Amygdala (tissue), 56 donors: Measurements from ENCODE around the gene WBP1L.
A peak's percentile ranks its signal among the peaks of the same experiment; 100 is the strongest.
"Not testable (repeated sequence)": the region's sequence is repeated elsewhere in the genome, so short reads cannot be mapped to it uniquely, and the experiment has no call there.

Experiments used
- DNase-seq, 56 donors: peaks; one replicate each; lab custom pipeline; 2025; lab: John Stamatoyannopoulos, UW

WBP1L gene

DNA sequence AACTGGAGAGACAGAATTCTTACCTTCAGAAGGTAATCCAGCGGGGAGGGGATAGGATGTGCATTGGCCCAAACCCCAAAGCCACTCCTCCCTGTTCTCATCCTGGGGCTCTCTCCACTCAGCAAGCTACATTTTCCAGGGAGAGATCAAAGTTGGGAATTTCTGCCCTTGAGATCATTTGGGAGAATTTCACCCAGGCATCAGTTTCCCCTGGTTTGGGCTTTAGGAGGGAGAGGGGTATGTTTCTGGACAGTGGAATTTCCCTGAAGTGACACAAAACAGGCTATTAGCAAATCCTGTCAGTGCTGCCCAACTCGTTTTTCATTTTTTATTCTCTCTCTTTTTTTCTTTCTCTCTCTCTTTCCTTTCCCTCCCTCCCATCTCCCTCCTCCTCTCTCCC is 57.7 kb downstream of the WBP1L start:
- no peak for DNase-seq

GRCh38 chr10:102801978-102802377 is 58.2 kb downstream of the WBP1L start:
- DNase-seq: no peak

GRCh38 chr10:102802920-102803534 is 59.3 kb downstream of the WBP1L start:
- no peak for DNase-seq

DNA sequence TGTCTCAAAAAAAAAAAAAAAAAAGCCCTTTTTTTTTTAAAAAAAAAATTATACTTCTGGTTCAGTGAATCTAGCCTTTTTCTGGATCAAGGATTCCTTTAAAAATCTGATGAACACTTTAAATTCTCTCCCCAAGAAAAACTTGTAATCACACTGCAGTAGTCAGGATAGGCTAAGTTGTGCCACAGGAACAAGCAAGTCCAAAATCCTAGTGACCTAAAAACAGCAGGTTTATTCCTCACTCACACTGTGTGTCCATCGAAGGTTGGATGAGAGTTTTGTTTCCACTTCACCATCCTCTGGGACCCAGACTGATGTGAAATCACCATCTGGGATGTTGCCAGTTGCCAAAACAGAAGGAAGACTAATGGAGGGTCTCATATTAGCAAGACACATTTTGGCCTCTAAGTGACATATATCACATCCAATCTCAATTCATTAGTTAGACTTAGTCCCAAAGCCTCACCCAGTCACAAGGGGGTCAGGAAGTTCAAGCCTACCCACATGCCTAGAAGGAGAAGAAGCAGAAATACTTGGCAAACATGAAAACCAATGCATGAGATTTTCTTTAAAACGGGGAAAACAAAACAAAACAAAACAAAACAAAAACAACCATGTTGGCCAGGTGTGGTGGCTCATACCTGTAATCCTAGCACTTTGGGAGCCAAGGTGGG is 60.8 kb downstream of the WBP1L start:
- no peak for DNase-seq

- DNase-seq: no peak
Measured at GRCh38 chr10:102808380-102808779, 64.6 kb downstream of the WBP1L start.

GRCh38 chr10:102811346-102811745 is 67.6 kb downstream of the WBP1L start:
- no peak for DNase-seq

DNA sequence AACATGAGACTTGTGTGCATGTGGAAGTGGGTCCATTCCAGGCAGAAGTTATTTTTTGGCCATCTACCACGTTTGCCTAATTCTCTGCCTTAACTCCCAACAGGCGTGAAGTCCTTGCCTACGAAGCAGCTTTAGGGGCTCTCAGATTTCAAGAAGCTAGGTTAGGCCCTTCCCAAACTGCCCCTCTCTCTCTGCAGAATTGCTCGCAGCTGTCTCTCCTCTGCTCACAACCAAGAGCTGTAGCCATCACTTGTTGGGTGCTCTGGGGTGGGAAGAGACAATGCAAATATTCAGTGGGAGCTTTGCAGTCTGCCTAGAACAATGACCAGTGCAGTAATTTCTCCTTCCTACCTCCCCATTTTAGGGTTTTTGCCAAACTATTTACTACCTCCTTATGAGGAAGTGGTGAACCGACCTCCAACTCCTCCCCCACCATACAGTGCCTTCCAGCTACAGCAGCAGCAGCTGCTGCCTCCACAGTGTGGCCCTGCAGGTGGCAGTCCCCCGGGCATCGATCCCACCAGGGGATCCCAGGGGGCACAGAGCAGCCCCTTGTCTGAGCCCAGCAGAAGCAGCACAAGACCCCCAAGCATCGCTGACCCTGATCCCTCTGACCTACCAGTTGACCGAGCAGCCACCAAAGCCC is 68.6 kb downstream of the WBP1L start:
- no peak for DNase-seq

- no peak for DNase-seq
Measured at GRCh38 chr10:102813017-102813541, 69.3 kb downstream of the WBP1L start.

GRCh38 chr10:102813734-102814452 is 70.1 kb downstream of the WBP1L start:
- DNase-seq: no peak

DNA sequence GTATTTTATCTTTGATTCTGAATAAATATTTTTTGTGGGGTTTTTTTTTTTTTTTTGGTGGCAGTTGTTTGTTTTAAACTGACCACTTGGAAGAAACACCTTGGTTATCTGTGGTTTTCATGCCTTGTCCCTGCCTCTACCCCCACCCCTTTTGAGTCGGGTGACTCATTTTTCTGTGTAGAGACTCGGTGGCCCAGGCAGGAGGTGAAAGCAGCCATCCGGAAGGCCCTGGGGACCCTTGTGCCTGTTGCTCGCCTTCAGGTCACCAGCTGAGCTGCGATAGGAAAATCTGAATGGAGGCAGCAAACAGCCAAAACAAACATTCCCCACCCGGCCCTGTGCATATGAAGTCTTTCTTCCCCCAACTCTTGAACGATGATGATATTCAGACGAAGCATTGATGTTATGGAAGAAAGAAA is 70.7 kb downstream of the WBP1L start:
- DNase-seq: no peak

- DNase-seq: peak in 12 of 56 donors; percentile 2 to 37 (median 15)
Measured at GRCh38 chr10:102814873-102815661, 71.3 kb downstream of the WBP1L start.

- DNase-seq: peak in 6 of 56 donors; percentile 6 to 52 (median 32)
Measured at GRCh38 chr10:102815790-102816549, 72.2 kb downstream of the WBP1L start.

GRCh38 chr10:102817175-102817574 is 73.4 kb downstream of the WBP1L start:
- no peak for DNase-seq

- DNase-seq: peak in 3 of 56 donors; percentile 5 to 13 (median 8)
Measured at GRCh38 chr10:102819054-102819453, 75.3 kb downstream of the WBP1L start.

- DNase-seq: not testable (repeated sequence)
Measured at GRCh38 chr10:102820008-102820407, 76.3 kb downstream of the WBP1L start.

DNA sequence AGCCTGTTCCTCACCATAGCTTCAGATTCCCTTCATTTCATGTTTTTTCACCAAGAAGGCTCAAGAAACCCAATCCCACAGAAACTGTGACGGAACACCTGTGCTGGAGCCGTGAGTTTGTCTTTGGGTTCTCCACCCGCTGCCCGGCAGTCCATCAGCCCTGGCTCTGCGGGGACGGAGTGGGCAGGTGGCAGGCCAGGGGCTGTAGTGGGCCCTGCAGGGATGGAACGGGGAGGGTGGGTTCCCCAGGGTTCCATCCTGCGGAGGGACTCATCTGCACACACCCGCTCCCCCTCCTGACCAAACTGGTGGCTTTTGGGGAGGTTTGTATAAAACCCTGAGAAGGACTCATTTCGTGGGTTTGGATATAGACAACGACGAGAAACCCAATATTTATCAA is 78.5 kb downstream of the WBP1L start:
- DNase-seq: no peak

GRCh38 chr10:102824664-102825063 is 80.9 kb downstream of the WBP1L start:
- DNase-seq: no peak

- DNase-seq: no peak
Measured at GRCh38 chr10:102826148-102826796, 82.5 kb downstream of the WBP1L start.

GRCh38 chr10:102827597-102827975 is 83.8 kb downstream of the WBP1L start:
- no peak for DNase-seq
